Raji (cell line): ENCODE measurements around the gene CCL21.

Experiments used
- POLR2A ChIP-seq: IDR thresholded peaks from 2 replicates; pipeline ENCODE4 v1.6.1; 2011; ENCODE audit warnings: low read depth, low read length, control low read depth; ENCODE audit not compliant: insufficient read depth

CCL21 gene

DNA sequence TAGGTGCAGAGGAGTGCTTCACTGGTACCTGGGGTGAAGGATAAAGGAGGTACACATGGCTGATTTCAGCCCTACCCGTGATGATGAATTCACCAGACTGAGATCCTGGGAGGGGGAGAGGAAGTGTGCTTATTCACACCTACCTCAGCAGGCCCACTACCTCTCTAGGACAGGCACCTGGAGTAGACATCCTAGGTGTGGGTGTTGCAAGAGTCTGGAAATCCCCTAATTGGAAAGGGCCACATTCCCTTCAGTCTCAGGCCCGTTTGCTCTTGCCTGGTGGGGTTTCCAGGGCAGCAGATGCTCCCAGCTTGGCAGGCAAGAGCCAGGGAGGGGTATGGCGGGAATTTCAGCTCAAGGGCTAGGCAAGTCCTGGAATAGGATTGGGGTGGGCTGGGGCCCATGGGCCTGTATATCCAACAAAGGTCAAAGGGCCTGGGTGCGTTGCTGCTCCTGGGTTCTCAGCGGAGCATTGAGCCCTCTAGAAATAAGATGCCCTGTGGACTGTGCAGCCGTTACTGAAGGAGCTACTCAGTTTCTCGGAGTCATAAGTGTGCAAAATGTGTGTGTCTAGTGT, 5.8 kb upstream of the CCL21 start:
- TF ChIP-seq POLR2A = no peak

DNA sequence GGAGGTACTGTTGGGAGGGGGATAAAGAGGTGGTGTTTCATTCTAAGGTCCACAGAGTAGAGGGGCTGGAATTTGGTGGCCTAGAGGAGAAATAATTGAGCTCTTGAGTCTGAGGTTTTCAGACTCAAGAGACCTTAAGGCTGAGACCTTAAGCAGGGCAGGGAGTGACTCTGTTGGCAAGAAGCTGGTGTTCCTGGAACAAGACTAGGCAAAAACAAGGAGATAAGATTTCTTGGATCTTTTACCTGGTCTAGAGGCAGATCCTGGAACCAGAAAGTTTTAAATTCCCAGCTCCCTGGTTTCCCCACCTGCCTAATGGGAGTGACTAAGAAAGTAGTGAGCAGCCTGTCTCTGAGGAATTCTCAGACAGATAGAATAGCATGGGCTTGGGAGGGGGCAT, 4.1 kb upstream of the CCL21 start:
- TF ChIP-seq POLR2A = no peak

DNA sequence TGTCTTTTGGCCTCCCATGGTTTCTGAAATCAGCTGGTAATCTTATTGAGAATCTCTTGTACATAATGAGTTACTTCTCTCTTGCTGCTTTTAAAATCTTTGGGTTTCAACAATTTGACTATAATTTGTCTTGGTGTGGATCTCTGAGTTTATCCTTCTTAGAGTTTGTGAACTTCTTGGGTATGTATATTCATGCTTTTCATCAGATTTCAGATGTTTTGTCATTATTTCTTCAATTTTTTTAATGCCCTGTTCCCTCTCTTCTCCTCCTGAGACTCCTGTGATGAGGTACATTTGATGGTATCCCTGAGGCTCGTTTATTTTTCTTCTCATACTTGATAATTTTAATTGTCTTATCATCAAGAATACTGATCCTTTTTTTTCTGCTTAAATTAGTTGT, 2.2 kb upstream of the CCL21 start:
- no peak for TF ChIP-seq POLR2A

DNA sequence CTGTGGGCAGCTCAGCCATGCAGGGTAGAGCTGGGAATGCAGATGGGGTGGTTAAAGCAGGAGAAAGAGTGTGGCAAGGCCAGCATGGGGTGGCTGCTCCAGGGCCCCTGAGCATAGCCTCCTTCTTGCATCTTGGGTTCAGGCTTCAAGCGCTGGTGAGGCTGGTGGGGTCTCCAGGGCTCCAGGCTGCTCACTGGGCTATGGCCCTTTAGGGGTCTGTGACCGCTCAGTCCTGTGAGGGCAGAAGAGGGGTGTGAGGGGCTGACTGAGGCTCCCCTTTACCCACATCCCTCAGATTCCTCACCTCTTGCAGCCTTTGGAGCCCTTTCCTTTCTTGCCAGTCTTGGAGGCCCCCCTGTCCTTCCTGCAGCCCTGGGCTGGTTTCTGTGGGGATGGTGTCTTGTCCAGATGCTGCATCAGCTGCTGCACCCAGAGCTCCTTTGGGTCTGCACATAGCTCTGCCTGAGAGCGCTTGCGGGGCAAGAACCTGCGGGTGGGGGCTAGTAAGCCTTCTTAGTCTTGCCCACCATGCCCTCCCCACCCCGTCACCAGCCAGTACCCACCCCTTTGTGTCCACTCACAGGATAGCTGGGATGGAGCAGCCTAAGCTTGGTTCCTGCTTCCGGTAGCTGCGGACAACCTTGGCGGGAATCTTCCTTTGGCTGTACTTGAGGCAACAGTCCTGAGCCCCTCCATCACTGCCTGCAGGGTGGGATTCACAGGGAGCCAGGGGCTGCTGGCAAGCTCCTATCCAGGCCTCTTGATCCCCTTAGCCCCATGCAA, 549 bp downstream of the CCL21 start:
- no peak for TF ChIP-seq POLR2A

DNA sequence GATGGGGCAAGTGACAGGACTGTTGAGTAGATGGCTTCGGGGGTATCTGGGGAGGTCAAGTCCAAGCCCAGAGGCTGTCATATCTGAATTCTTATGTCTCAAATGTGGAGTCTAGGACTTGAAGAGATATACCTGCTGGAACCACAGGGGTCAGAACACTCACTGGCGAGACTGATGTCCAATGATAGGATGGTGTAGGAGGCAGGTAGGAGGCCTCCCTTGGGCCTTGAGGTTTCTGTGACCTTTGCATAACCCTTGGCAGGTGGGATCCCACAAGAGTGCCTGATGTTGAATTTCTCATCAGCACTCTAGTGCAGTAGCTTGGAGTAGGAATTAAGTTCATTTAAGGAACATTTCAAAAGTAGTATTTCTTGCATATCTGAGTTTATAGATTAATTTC, 2.8 kb downstream of the CCL21 start:
- TF ChIP-seq POLR2A = no peak

DNA sequence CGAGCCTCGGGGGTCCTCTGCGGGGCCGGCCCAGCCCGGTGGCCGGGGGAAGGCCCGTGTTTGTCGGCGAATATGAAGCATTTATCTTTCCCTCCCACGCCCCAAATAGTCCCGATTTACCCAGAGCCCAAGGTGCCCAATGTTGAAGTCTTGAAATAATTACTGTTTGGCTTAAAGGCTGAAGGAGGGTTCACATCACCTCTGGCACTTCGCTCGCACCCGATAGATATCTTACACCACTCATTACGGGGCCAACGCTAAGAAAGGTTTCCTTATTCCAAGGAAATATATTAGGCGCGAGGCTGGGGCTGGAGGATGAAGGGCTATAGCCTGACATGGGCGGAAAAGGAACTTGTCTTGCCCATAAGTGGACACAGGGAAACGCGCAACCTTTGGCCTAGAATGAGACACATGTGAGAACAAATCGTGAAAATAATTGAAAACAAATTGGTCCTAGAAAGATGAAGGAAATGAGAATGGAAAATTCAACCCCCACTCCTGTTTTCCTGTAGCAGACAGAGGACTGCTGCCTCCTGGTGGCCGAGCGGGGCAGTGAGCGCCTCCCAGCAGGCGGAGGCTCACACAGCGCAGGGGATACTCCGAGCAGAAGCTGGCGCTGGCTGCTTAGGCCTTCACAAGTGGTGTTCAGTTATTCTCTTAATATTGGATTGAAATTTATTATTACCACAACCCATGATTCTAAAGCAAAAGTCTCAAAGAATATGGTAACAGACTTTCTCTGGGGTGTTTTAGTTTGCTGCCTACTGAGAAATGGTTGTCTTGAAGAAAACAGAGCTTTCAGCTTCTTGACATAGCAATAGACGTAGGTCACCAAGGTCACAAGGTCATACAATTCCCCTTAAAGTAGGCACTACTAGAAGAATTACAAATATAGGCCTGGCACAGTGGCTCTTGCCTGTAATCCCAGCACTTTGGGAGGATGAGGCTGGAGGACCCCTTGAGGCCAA, 7.9 kb downstream of the CCL21 start:
- TF ChIP-seq POLR2A = no peak

DNA sequence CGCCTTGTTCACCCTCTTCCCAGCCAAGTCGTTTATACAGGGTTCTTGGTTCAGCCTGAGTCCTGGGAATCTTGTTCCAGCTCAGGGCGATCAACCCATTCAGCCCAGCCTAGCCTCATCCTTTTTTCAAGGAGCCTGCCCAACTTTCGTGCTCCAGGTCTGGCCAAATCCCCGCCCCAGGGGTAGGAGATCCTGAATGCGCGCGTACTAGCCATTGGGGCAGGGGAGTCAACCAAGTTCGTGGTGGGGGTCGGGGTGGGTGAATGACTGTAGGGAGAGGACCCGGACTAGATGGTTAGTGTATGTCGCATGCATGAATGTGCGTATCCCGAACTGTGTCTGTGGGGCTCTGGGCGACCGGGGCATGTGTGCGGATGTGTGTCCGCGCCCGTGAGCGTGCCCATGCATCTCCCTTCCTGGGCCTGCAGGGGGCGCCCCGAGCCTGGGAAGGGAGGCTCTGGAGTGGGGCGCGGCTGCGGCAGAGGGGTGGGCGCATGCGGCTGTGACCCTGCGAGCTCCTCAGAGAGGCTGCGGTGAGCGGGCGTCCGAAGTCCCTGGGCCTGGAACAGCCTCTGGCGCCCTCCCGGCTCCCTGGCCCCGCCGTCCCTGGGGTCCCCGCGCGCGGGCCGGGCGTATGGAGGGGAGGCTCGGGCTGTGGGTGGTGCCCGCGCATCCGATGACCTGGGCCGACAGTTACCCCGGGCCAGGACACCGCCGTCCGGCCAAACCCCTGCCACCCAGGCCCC, 8.7 kb downstream of the CCL21 start:
- TF ChIP-seq POLR2A = no peak

DNA sequence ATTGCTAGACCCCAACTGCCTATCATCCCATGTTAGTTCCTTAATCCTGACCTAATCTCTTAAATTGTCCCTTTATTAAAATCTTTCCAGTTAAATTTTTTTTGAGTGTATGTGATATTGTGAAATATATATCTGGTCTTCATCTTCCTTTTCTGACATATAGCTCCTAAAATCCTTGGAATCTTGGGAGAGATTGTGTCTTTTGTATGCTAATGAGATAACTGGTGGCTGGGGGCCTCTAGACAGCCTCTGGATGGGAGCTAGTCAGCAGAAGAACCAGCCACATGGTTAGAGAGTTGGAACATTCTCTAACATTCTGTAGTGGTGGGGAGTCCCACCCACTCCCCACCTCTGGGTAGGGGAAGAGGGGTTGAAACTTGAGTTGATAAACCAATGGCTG, 15.1 kb downstream of the CCL21 start:
- no peak for TF ChIP-seq POLR2A

DNA sequence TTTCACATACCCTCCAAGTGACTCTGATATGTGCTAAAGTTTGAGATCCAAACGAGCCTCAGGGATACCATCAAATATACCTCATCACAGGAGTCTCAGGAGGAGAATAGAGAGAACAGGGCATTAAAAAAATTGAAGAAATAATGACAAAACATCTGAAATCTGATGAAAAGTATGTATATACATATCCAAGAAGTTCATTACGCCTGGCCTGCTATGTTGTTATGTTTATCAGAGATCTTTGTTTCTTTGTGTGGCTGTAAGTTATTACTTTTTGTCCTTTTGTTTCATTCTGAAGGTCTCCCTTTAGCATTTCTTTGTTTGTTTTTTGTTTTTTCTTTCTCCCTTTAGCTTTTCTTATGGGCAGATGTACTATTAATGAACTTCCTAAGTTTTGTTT, 16.4 kb downstream of the CCL21 start:
- no peak for TF ChIP-seq POLR2A

DNA sequence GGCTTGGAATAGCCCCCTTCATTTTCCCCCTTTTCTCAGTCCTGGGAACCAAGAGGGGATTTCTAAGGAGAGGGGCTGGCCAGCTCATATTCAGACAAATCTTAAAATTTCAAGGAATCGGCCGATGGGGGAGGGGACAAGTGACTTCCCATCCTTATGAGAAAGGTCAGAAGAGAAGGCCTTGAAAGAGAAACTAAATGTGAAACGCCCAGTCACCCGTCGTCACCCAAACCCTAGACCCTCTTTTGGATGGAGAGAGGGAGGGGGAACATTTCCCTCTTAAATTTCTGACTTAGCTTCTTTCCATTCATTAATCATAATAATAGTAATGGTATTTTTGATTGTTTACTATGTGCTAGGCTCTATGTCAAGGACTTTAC, 18.0 kb downstream of the CCL21 start:
- no peak for TF ChIP-seq POLR2A

DNA sequence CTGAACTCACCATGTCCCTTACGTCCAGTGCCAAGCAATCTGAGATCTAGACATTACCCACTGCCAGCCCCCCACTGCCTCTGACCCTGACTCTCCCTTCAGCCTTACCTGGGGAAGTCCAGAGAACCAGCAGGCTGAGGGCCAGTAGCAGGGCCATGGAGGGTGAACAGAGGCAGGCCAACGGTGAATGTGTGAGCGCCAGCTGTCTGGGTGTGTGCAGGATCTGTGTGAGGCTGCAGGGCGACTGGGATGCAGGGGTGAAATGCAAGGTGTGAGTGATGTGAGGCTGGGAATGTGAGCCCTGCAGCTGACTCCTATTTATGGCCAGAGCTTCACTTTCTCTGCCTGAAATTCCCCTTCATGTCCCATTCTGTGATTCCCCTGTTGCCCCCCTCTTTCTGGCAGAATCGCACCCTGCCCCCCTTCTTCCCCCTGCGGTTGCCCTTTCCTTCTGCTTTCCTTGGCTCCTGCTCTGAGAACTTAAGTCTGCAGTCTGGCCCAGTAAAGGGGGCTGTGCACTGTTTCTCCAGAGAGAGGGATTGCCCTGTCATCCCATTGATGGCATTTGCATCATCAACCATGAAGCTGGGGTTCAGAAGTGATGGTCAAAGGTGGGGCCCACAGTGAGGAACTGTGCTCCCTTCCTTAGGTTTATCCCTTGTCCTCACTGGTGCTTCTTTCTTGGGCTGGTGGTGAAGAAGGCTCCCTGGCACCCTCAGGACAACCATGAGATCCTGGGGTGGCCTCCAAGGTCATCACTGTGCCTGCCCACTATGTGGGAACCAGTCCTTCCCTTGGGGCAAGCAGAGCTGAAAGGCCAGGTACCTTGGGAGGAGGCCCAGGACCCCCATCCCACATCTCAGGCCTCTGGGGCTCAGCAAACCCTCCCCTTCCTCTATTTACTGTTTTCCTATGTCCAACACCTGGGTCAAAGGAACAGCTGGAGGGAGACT, 18.7 kb downstream of the CCL21 start, which contains the start of gene CCL19:
Gene CCL19, minus strand, starts transcription at position 294 of the 953 bp plus-strand sequence. Its CDS starts 137 bp downstream, at position 157.
- no peak for TF ChIP-seq POLR2A

DNA sequence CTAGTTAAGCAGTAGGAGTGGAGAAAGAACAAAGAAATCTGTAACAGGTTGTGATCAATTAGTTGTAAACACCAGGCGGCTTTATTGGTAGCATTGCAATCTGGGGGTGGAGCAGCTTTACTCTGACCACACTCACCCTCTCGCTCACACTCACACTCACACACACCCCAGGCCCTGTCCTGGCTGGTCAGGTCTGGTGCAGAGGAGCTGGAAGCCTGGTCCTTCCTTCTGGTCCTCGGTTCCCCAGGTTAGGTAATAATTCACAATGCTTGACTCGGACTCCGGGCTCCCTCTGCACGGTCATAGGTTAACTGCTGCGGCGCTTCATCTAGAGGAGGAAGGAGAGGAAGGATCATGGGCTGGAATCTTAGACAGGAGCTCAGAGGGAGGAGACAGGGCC, 20.4 kb downstream of the CCL21 start:
- no peak for TF ChIP-seq POLR2A

DNA sequence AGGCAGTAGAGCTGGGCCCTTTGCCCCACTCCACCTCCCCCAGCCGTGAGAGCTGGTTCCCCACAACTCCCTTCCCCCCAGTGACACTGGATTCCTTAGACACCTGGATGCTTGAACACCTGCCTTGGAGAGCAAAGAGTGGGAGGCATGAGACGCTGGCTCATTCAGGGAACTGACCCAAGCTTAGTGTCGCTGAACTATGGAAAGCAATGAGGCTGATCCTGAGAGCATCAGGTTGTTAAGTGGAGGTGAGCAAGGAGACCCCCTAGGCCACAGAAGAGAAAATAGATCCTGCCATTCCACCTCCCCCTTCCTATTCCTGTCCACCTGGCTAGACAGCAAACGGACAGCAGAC, 20.8 kb downstream of the CCL21 start:
- no peak for TF ChIP-seq POLR2A

DNA sequence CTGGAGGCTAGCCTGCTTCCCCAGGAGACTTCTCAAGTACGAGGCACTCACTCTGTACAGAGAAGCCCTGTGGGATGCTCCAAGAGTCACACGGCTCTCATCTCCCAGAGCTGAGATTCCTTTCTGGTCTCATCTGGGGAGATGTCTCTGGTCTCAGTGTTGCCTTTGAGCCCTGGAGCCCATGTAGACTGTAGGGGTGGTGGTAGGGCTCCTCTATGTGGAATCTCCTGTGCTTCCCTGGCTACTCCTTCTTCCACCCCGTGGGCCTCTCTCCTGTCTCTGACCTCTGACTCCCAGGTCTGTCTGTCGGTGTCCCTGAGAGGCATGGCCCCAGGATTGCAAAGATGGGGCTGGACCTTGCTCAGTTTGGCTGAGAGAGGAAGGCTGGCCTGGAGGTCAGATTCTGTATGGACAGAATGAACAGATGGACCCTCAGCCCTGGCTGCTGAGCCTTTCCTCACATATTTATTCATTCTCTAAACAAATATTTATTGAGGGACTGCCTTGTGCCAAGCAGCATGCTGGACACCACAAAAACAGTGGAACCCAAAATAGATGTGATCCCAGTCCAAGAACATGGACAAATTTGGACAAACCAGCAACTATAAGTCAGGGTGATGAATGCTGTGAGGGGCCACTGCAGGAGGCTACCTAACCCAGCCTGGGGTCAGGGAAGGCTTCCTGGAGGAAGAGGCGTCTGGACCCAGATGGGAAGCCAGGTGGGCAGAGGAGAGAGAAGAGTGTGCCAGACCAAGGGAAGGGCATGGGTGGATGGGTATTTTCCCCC, 21.4 kb downstream of the CCL21 start:
- no peak for TF ChIP-seq POLR2A
